ENCODE data around the gene TOMM40L.

GRCh38 chr1:161177936-161178244 is 48.0 kb upstream of the TOMM40L start:
- TF ChIP-seq CTCF (IDR thresholded peaks at IDR 0.05) (no peak), POLR2AphosphoS5 (IDR thresholded peaks at IDR 0.05) (no peak), POLR2A (IDR thresholded peaks at IDR 0.05) (no peak)

All from breast epithelium (tissue), 3 donors.